Esophagus muscularis mucosa (tissue), 3 donors: ENCODE data around the gene RAB32.

ENCODE experiments used
- POLR2A ChIP-seq: fragments of 450-650 bp; IDR thresholded peaks from one replicate; pipeline ENCODE4 v1.6.1; 2017; ENCODE audit warnings: antibody characterized with exemption, moderate library complexity, mild to moderate bottlenecking, low read depth
- TF ChIP-seq, protein P1 (sequence below), 3 experiments: fragments of 200-600 bp in 2 of 3; fragments of 450-650 bp in 1 of 3; sonication (generic) in 2 of 3; IDR thresholded peaks; one replicate each; pipeline ENCODE4 v1.5.1; 2017 to 2019; ENCODE audit warnings: antibody characterized with exemption in 3 of 3, mild to moderate bottlenecking in 2 of 3, moderate library complexity in 1 of 3

DNA sequence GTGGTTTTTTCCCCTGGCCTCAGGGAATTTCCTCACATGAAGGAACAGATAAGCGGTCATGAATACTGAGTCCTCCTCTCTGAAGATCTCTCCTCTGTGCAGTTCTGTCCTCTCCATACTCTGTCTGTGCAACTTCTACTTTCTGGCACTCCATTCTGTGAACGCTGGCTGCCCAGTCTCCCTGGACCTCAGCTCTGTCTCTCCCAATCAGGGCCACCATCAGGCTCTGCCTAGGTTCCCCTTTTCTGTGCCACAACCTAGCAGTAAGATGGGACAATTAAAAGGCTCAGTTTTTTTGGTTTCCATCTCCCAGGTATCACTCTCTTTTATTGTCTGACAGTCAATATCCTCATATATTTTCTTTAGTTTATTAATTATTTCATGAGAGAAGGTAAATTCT, 50.4 kb downstream of the RAB32 start:
- TF ChIP-seq POLR2A = no peak
- TF ChIP-seq, protein P1, sequence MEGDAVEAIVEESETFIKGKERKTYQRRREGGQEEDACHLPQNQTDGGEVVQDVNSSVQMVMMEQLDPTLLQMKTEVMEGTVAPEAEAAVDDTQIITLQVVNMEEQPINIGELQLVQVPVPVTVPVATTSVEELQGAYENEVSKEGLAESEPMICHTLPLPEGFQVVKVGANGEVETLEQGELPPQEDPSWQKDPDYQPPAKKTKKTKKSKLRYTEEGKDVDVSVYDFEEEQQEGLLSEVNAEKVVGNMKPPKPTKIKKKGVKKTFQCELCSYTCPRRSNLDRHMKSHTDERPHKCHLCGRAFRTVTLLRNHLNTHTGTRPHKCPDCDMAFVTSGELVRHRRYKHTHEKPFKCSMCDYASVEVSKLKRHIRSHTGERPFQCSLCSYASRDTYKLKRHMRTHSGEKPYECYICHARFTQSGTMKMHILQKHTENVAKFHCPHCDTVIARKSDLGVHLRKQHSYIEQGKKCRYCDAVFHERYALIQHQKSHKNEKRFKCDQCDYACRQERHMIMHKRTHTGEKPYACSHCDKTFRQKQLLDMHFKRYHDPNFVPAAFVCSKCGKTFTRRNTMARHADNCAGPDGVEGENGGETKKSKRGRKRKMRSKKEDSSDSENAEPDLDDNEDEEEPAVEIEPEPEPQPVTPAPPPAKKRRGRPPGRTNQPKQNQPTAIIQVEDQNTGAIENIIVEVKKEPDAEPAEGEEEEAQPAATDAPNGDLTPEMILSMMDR (IDR thresholded peaks at IDR 0.05) = no peak
